GM13977 (cell line): ENCODE results near the gene SNX20.
A peak's percentile ranks its signal among the peaks of the same experiment; 100 is the strongest.

ENCODE experiments used
- DNase-seq: peaks from one replicate; pipeline ENCODE4 v3.0.0; 2012; ENCODE audit warnings: low spot score
- in situ Hi-C: fragments of 300-500 bp; cut with MboI; formaldehyde crosslinking; loops from one replicate; pipeline ENCODE4 v1.12.0; 2022; ENCODE audit warnings: low sequenced_read_pairs, low pct_unique_long_range_greater_than_20kb, mixed read lengths, inconsistent platforms; ENCODE audit not compliant: unreplicated experiment
- TF ChIP-seq, protein P1 (sequence below): IDR thresholded peaks from 2 replicates; pipeline ENCODE4 v1.5.1; 2012; ENCODE audit warnings: mild to moderate bottlenecking, control low read depth; ENCODE audit not compliant: insufficient read depth; ENCODE audit errors: extremely low read depth, missing control alignments

SNX20 gene

DNA sequence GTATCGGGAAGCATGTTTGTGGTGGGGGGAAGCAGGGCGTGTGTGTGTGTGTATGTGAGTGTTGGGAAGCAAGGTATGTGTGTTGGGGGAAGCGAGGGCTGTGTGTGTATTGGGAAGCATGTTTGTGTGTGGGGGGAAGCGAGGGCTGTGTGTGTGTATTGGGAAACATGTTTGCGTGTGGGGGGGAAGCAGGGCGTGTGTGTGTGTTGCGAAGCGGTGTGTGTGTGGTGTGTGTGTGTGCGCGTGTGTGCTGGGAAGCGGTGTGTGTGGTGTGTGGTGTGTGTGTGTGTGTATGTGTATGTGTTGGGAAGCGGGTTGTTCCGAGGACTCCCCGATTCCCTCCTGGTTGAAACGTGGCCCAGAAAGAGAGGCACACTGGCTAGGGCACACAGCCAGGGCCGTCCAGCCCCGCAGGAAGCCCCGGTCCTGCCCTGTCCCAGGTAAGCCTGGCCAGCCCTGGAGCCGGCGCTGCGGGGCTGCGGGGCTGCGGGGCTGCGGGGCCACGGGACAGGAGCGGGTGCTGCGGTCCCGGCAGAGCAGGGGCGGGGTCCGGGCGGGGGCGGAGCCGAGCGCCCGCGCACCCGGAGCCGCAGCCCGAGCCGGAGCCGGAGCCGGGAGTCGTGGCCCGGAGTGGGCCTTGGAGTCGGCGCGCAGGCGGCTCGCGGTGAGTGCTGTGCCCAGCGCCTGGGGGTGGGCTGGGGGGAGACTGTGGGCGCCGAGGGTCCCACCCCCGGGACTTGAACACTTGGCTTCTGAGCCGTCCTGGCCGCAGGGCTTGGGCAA lies 12.1 kb upstream of the SNX20 start, which contains the start of gene NOD2:
NOD2 (plus strand) TSS at position 608 of the 783 bp plus-strand sequence. CDS start 5,890 bp downstream, outside the sequence.
- TF ChIP-seq, protein P1, sequence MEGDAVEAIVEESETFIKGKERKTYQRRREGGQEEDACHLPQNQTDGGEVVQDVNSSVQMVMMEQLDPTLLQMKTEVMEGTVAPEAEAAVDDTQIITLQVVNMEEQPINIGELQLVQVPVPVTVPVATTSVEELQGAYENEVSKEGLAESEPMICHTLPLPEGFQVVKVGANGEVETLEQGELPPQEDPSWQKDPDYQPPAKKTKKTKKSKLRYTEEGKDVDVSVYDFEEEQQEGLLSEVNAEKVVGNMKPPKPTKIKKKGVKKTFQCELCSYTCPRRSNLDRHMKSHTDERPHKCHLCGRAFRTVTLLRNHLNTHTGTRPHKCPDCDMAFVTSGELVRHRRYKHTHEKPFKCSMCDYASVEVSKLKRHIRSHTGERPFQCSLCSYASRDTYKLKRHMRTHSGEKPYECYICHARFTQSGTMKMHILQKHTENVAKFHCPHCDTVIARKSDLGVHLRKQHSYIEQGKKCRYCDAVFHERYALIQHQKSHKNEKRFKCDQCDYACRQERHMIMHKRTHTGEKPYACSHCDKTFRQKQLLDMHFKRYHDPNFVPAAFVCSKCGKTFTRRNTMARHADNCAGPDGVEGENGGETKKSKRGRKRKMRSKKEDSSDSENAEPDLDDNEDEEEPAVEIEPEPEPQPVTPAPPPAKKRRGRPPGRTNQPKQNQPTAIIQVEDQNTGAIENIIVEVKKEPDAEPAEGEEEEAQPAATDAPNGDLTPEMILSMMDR, result no peak
- DNase-seq, result peak; percentile 80
- in situ Hi-C loops, result no loop called here

DNA sequence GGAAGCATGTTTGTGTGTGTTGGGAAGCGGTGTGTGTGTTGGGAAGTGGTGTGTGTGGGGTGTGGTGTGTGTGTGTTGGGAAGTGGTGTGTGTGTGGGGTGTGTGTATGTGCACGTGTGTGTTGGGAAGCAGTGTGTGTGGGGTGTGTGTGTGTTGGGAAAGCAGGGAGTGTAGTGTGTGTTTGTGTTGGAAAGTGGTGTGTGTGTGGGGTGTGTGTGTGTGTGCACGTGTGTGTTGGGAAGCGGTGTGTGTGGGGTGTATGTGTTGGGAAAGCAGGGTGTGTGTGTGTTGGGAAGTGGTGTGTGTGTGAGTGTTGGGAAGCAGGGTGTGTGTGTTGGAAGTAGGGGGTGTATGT lies 11.5 kb upstream of the SNX20 start:
- no peak for DNase-seq
- in situ Hi-C loops, result no loop called here
- TF ChIP-seq, protein P1, result no peak

DNA sequence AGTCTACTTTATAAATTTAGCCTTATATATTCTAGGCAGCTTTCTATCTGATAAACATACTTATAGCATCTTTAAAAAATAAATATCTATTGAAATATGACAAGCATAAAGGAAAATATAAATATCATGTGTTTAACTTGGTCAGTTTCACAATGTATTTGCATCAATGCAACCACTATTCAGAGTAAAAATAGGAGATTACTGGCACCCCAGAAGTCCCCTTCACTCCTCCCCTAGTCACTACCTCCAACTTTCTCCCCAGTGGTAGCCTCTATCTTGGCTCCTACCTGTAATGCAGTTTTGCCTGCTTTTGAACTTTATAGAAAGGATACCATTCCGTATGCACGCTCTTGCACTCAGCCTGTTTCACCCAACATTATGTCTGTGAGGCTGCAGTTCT lies 9.1 kb upstream of the SNX20 start:
- DNase-seq, result peak; percentile 71
- in situ Hi-C loops, result no loop called here
- TF ChIP-seq, protein P1, result no peak

DNA sequence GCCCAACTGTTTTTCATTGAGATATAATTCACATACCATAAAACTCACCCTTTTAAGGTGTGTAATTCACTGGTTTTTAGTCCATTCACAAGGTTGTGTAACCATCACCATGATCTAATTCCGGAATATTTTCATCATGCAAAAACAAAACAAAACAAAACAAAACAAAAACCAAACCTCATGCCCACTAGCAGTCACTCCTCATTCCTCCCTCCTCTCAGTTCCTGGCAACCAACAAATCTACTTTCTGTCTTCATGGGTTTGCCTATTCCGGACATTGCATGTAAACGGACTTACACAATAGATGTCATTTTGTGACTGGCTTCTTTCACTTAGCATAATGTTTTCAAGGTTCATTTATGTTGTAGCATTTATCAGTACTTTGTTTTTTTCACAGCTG lies 7.8 kb upstream of the SNX20 start:
- TF ChIP-seq, protein P1, result no peak
- in situ Hi-C loops, result no loop called here
- DNase-seq, result no peak

DNA sequence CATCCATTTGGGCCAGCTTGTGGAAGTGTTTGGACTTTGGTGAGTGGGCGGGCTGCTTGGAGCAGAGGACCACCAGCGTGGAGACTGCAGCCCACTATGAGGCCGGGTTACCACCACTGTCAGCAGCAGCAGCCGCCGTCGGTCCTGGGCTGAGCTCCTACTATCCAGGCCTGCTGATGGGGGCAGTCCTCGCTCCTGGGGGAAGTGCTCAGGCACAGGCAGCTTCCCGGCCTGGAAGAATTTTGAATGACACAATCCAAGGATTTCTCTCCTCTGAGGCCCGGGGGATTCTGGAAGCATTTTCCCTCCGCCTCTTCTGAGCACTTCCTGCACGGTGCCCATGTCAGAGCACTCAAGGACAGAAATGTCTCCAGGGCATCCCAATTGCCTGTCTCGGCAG lies 7.0 kb upstream of the SNX20 start:
- in situ Hi-C loops, result no loop called here
- TF ChIP-seq, protein P1, result no peak
- DNase-seq, result no peak

DNA sequence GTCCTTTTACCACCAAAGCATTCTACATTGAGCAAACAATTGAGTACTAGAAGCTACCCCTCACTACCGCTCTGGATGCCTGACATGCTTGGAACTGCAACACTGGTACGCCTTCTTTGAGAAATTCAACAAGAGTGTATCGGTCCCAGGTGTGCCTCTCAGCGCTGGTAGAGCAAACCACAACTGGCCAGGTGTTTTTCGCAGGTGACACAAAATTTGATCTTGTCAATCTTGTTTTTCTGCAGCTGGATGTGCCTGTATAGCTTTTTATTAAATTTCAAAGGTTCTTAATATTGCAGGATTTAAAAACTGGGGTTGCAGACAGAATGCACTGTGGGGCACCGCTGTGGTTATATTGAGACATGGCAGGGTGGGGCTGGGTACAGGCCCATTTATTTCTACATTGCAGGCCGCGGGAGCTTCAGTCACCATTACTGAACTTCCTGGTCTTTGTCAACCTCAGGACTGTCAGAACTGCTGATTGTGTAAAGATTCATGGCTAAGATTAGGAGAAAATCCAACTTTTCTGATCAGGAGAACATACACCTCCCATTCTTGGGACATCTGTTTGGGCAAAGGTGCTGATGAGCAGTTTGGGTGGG lies 4.5 kb upstream of the SNX20 start:
- in situ Hi-C loops, result no loop called here
- TF ChIP-seq, protein P1, result no peak
- DNase-seq, result no peak
